ENCODE measurements around the gene RASL11B.
"Not testable (repeated sequence)": the region's sequence is repeated elsewhere in the genome, so short reads cannot be mapped to it uniquely, and the experiment has no call there.

Gene RASL11B, protein sequence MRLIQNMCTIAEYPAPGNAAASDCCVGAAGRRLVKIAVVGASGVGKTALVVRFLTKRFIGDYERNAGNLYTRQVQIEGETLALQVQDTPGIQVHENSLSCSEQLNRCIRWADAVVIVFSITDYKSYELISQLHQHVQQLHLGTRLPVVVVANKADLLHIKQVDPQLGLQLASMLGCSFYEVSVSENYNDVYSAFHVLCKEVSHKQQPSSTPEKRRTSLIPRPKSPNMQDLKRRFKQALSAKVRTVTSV

DNA sequence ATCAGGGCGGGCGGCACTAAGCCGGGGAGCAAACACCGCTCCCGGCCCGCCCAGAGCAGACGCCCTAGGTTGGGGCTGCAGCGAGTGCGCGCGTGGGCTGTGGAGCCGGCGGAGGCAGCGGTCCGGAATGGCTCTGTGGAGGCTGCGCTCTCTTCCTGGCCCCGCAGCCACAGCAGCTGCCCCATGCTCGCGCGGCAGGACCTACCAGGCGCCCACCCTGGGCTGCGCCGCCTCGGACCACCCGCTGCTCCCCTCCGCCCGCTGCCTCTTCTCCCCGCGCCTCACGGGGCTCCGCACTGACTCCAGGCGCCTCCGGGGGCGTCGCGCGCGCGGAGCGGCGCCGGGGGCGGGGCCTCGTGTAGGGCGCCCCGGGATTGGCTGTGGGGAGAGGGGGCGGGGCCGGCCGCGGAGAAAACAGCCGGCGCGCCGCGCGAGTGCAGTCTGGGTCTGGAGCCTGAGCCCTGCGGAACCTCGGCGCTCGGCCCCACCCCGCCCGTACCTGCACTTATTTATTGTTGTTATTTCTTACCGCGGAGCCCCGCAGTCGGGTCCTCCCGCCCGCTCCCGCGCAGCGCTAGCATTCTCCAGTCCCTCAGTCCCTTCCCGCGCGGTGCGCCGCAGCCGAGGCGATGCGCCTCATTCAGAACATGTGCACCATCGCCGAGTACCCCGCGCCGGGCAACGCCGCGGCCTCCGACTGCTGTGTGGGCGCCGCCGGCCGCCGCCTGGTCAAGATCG lies at the start of gene RASL11B:
RASL11B (plus strand) TSS at position 439 of the 738 bp plus-strand sequence; CDS start at position 630, 191 bp downstream.
- DNase-seq, result peak; percentile 62

DNA sequence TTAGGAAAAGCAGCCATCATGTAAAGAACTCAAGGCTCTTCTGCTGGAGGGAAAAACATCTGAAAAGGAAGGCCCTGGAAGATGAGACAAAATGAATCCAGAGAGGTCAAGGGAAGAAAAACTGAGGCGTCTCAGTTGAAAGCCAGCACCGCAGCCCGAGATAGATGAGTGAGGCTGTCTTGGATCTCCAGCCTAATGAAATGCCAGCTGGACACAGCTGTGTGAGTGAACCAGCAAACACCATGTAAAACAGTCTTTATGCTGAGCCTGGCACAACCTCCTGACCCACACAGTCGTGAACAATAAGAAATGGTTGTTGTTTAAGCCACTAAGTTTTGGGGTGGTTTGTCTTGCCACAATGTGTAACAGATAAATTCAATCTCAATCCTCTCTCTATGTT lies 48.6 kb upstream of the RASL11B start:
- no peak for DNase-seq

DNA sequence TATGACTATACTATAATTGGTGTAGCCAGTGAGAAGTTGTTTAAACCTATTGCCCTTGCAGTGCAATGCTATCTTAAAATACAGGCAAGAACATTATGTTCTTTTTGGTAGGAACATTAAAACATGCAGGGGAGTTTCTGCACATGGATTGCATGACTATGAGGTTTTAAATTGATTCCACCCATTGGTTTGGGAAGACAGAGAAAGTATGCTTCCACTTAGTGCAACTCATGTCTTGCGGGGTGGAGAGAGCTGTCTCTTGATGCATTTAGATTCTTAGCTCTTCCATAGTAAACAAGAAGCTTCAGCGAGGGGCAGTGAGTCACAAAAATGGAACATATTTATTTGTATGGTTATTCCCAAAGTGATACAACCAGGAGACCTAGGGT lies 39.5 kb upstream of the RASL11B start:
- peak; percentile 82 for DNase-seq

DNA sequence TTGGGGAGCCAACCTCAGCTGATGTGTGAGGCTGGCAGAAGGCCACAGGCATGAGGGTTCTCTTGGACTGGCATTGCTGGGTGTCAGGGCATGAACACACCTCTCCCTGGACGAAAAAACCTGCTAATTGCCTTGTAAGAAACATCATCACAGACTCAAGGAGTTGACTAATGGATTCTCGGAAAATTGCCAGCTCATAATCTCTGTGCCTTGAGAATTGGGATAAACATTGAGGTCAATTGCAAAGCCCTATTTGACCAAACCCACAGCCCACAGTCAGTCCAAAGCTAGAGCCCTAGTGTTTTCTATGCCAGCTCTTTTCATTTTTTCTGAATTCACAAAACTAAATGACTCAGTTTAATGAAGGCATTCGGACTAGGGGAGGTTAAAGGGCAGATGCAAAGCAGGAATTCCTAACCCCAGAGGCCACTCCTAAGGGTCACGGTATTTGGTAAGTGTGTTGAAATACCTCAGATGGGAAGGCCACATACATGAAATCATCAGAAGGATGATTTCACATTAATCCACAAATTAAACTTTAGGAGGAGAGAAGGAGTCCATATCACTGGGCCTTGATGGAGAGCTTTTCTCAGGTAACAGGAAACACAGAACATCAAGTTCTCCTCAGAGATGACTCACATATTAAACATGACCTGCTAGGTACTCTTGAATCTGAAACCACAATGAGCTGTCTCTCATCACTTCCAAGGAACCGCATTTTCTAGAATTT lies 39.0 kb upstream of the RASL11B start:
- DNase-seq, result peak; percentile 86

DNA sequence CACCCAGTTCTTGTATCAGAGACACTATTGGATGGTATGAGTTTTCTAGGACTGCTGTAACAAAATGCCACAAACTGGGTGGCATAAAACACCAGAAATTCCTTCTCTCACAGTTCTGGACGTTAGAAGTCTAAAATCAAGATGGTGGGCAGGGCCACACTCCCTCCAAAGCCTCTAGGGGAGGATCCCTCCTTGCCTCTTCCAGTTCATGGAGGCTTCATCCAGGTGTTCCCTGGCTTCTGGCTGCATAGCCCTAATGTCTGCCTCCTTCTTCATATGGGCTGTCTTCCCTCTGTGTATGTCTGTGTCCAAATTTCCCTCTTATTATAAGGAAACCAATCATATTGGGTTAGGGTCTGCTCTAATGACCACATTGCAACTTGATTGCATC lies 38.4 kb upstream of the RASL11B start:
- DNase-seq, result no peak

DNA sequence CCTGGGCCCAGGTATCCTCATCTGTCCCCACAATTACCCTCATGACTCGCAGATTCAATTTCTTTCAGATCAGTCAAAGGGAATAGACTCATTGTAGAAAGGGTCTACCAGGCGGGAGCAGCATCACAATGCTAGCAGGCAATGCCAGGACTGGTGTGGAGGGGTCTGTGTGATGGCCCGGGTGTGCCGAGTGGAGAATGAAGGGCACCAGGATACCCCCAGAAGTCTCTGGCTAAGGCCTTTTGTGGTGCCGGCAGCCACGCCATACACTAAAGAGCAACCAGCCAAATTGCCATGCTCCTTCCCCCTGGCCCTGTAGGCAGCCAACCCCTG lies 37.9 kb upstream of the RASL11B start:
- no peak for DNase-seq

DNA sequence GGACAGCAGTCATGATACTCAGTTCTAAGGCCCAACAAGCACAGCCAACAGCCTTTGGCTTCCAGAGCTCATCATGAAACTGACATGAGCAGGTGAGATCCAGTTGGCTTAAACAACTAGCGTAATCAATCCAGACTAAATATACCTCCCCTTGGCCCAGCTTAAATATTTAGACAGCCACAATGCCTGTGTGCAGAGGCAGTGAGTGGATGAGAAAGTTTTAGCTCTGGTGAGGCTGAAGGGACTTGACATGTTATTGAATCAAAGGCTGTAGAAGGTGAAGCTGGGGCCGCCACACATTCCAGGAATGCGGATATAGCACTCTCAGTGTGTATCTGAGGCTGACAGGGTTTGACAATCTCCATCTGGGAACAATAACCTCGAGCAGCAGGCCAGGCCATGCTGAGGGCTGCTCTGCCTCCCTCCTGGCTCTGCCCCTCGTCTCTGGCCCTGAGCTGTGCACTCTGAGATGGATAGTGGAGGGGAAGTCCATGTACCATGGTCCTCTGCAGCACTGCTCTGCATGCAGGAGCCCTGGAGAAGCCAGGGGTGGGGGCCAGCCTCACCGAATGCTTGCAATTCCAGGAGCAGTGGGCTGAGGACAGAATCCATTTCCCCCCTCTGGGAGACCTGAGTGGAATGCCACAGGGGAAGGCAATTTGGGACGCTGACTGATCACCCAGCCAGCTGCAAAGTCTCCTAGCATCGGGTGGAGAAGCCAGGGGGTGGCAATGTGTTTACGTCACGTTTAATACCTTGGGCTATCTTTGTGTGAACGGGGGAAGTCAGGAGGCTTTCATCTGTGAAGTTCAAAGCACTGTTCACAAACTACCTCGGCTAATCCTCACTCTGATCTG lies 37.3 kb upstream of the RASL11B start:
- peak; percentile 56 for DNase-seq

DNA sequence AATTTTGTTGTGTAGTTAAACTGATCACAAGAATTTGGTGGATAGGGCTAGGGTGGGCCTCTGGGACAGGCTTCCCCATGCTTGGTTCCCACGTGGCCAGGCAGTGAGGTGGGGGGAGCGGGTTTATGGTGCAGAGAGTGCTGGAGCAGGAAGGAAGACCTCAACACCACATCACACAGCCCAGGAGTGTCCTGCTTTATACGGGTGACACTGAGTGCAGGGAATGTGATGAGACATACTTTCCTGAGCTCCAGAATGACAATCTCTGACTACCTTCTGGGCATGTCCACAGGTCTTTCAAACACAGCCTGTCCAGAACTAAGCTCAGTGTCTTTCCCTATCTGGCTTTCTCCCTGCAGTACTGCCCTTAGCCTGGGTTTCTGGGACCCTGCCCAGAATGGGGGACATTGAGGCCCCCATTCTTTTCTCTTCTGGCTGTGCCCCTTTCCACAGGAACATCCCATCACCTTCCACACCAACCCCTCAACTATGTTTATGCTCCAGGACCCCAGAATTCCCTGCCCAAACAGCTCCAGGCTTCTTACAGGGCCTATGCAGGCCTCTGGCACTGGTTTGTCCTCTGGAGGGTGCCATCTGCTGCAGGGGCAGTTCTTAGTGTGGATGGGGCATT lies 36.5 kb upstream of the RASL11B start:
- peak; percentile 12 for DNase-seq

DNA sequence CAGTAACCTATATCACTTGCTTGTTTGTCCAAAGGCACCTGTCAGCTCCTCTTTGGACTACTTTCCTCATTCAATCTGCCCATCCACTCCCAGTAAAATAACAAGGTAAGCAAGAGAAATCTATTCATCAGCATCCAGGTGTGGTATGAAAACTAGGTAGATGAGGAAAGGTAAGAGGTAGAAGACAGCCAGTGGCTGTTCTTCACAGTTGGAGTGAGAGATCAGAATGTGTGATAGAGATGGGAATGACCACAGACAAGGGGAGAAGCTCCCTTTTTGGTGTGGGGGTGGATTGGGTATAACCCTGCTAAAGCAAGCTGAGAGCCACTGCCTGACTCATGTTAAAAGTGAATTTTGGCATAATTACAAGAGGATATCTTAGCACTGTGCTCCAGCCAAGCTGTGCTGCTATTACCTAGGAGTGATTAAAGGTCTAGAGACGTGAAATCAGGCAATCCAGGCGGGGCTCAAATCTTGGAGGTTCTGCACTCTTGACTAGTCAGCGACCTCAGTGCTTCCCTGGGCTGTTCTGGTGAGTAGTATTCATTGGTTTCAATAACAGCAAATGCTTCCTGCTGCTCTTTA lies 28.1 kb upstream of the RASL11B start:
- DNase-seq, result no peak

DNA sequence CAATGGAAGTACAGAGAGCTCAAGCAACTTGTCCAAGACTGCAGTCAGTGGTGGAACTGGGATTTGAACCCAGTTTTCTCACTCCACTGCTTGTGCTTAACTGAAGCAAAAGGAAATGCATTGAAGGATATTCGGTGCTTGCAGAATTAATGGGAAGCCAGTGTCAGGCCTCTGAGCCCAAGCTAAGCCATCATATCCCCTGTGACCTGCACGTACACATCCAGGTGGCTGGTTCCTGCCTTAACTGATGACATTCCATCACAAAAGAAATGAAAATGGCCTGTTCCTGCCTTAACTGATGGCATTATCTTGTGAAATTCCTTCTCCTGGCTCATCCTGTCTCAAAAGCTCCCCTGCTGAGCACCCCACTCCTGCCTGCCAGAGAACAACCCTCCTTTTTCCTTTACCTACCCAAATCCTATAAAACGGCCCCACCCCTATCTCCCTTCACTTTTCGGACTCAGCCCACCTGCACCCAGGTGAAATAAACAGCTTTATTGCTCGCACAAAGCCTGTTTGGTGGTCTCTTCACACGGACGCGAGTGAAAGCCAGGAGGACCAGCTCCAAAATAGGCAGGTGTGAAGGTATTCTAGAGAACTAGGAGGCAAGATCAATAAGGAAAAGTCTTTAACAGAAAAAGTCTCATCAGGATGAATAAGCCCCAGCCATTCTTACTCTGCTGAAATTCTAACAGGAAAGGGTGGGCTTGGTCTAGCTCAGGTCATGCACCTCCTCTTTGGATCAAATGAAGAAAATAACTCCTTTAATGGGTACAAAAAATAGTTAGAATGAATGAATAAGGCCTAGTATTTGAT lies 27.3 kb upstream of the RASL11B start:
- not testable (repeated sequence) for DNase-seq

DNA sequence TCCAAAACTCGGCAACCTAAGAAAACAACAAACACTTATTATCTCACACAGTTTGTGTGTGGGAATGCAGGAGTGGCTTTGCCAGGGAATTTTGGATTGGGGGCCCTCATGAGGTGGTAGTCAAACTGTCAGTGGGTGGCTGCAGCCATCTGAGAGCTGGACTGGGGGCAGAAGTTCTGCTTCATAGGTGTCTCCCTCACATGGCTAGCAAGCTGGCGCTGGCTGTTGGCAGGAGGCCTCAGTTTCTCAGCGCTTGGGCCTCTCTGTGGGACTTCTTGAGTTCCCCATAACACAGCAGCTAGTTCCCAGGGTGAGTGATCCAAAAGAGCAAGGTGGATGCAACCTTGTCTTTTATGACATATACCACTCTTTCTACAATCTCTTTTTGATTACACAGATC lies 26.0 kb upstream of the RASL11B start:
- no peak for DNase-seq

DNA sequence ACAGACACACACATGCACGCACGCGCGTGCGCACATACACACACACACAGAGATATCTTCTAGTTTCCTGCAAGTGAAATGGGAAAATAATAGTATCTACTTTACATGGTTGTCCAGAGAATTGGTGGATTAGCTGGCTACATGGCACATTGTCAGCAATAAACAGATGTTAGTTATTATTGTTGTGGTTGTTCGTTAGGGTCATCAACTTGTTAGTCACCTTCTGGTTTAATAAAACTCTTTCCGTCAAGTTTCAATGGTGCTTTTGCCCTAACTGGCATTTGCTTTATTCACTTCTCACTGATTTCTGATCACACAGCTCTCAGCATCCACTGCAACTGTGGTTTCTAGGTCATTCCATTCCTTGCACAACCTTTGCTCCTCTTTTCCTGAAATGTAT lies 25.4 kb upstream of the RASL11B start:
- peak; percentile 2 for DNase-seq

DNA sequence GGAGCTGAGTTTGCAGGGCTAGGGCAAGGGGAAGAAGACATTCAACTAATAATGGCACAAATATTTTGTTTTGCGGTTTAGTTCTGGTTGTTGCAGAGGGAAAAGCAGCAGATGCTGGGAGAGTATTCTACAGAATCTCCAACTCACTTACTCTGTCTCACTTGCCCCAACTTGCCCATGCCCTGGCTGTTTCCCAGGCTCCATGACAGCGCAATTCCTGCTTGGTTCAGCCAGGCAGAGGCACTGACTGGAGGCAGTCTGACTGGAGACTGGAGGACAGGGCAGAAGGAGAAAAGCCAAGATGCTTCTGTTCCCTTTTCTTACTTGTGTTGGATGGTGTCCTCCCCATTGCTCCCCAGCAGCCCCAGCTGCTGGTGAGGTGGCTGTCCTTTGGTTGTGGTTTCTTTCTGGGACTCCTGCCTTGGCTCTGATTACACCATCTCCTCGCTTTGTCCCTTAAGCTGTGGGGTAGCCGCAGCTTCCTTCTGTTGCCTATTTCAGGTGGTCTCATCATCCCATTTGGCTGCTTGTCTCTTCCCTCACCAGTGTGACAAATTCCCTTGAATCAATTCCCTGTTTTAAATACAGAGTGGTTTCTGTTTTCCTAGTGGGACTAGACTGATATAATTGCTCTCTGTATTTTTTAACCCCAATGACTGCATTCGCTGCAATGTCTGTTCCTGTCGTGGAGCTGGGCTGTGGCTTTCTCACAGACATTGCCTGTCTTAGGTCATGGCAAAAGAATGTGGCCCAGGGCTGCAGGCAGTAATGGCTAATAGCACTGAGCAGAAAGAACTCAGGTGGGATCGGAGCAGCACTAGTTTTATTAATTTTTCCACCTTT lies 24.2 kb upstream of the RASL11B start:
- peak; percentile 30 for DNase-seq

DNA sequence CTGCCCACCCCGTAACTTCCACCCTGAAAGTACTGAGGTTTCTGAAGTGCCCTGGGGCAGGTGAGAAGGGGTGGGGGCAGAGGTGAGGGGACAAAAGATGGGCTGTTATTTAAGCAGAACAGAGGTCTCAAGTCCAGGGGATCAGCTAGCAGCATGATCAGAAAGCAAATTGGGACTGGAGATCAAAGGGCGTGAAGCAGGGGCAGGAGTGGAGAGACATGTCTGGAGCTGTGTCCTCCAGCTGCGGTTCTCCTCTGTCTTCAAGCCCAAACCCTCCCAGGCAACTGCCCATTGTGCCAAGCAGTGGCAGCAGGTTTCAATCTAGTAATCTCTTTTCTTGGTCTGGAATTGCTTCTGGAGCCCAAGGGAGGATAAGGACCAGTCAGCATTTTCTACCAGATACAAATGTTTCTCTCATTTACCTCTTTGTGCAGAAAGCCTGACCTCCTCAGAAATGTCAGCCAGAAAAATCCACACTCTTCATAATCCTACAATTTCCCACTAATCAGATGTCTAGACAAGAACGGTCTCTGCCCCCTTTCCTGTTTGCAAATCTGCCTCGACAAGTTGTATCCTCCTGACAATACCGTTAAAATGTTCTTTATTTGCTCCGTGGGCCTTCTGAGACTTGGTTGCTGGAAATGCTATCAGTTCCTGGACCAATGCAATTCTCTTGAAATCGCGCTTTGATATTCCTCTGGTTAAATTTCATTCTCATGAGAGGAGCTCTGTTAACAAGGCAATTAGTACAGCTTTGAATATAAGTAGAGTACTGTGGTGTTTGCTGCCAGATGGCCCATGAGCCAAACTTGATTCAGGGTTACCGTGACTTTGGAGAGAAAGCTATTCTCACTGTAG lies 23.2 kb upstream of the RASL11B start:
- no peak for DNase-seq

DNA sequence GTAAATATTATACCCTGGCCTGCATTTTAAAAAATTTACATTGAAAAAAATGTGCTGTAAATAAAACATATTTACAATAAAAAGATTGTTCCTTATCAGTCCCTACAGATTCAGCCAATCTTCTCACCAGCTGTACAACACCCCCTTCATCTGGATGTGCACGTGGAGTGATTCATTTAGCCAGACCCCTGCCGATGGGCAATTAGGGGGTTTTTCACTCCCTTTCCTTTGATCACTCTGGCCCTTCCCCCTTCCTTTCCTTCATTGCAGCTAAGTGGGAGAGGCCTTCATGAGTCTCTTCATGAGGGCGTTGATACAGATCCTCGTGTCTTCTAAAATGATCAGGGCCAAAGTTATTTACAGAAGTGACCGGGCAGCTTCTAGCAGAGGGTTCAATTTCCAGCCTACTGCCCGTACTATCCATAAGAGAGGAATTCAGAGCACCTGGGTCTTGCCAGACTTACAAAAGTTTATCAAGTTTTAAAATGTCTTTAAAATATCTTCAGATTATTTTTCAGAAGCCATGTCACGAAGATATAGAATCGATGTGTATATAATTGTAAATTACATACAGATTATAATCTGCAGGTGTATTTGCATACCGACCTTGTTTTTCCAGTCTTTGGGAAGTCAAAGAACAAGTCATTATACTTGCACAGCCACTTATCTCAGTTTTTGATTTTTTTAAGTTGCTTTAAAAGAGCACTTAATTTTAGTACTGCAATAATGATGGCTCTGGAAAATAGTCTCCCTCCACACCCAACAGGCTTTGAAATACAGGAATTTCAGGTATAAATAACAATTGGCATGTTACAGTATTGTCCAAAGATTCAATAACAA lies 21.4 kb upstream of the RASL11B start:
- DNase-seq, result no peak

DNA sequence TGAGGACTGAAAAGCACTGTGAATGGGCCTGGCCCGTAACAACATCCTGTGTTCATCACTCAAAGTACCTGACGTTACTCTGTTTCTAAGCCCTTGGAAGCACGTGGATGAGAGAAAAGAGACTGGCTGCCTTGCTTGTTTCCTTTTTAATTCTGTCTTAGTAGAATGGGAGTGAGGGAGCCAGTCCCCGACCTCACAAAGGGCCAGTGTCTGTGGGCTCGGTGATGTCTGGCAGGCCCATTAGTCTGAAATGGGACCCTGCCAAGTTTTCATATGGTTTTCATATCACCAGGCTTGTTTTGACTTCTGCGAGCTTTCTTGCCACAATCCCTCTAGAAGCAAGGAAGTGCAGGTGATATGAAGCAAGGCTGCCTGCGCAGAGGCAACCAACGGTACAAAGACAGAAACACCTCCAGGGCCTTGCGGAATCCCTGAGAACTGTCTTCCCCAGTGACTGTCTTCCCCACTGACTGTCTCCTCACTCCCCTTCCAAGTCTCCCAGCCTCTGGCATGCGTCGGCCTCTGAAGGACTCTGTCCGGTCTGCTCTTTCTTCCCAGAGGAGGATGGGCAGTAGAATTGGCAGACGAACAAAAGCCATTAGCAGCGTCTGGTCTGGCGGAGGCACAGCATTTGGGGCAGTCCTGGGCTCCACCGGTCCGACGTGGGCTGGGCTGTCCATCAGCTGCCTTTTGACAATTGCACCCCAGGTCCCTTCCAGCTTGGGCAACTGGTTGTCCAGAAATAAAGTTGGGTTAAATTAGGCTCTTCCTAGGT lies 20.2 kb upstream of the RASL11B start:
- DNase-seq, result no peak

DNA sequence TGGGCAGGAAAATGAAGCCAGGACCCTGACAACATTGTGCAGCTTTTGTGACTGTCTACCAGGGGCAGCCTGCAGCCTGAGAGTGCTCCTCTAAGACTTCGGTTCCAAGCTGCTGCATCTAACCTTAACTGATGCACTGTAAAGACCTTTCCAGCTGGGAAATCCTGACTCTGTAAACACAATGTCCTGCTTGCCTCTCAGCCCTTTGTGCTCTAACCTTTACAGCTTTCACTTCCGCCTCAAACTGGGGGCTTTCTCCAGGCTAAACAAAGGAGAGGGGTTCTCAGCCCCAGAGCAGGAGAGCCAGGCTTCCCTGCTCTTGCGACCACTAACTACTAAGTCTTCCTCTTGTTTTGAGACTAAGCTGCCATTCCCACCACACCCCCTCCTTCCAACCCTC lies 19.3 kb upstream of the RASL11B start:
- no peak for DNase-seq

DNA sequence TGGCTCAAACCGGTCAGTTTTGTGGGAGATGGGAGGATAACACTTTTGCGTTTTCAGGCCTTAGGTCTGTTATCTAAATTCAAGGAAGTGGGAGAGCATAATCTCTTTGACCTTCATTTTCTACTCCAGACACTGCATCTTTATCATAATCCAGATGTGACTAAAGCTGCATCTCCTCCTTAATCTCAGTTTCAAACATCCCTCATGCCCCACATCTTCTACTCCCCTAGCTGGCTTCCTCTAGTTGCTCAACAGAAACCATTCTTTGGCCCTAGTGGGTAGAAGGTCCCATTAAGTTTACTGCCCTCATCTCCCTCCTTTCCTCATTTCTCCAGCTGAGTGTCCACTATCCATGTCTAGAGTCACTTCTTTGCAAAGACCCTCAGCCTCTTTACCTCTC lies 18.8 kb upstream of the RASL11B start:
- DNase-seq, result no peak
